IPS-18c (cell line): ENCODE results near the gene TREML4.
"Not testable (repeated sequence)": the region's sequence is repeated elsewhere in the genome, so short reads cannot be mapped to it uniquely, and the experiment has no call there.

Source experiments
- H3K4me3 ChIP-seq: 2 replicates; pipeline ENCODE4 v1.7.0; 2013; ENCODE audit warnings: low read depth, mild to moderate bottlenecking, low read length, moderate library complexity; ENCODE audit not compliant: insufficient read depth
- H3K9me3 ChIP-seq: one replicate; pipeline ENCODE4 v1.6.1; 2013; ENCODE audit warnings: mild to moderate bottlenecking, low read length, moderate library complexity; ENCODE audit not compliant: control insufficient read depth, insufficient read depth

The TREML4 gene, protein sequence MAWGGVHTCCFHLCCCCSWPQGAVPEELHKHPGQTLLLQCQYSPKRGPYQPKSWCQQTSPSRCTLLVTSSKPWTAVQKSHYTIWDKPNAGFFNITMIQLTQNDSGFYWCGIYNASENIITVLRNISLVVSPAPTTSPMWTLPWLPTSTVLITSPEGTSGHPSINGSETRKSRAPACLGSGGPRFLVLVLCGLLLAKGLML

DNA sequence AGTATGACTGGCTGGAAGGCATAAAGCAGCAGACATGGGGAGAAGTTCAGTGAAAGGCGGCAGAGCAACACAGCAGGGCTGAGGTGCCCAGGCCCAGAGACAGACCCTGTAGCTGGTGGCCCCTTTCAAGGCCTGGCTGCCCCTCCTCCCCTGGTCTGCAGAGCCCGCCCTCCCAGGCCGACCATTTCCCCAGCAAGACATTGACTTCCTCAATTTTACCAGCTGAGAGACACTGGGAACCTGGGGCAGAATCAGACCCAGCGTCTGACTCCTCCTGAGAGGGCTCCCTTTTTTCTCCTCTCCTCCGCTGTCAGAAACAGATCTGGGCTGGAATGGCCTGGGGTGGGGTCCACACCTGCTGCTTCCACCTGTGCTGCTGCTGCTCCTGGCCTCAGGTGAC lies at the start of gene TREML4:
Gene TREML4, plus strand, starts transcription at position 254 of the 400 bp plus-strand sequence. Its CDS starts 79 bp downstream, at position 333.
- H3K9me3 ChIP-seq, result no peaks in the 10 kb centered on the region

DNA sequence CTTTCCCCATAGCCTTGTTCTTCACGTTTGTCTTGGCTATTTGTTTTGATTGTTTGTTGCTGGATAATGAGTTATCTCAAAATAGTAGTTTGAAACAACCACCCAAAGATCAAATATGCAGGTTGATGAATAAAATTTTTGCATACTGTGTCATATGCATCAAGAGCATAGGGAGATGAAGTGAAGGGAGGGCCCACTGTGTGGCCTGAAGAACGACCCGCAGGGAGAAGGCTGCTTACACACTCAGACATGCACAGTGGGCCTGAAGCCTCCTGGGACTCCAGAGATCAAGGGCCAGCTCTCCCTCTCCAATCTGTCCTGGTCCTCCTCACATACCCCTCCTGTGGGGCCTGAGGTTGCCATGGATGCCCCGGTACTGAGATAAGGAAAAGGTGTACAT lies 49.0 kb upstream of the TREML4 start:
- Histone ChIP-seq H3K9me3 (no peaks in the 10 kb centered on the region), H3K4me3 (no peak overlapping the region)

More for the DNA sequence above, at the start of gene TREML4:
- no peak within 1 kb of the TSS for H3K4me3 ChIP-seq

DNA sequence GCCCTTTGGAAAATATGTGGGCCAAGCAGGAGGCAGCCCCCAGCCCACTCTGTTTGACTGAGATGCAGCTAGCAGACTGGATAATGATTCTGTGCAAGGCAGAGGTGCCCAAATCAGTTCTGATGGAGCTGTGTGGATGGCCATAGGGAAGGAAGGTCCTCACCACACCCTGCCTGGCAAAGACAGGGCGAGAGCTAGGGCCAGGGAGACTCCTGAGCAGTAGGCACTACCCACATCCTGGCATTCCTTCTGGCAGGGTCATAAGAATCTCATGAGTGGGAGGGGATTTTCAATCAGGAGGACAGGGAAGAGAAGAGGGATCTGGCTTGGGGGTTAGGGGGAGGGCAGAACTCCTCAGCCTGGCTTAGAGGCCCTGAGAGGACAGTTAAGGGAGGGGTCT lies 46.6 kb upstream of the TREML4 start:
- Histone ChIP-seq H3K4me3 (no peak overlapping the region), H3K9me3 (no peaks in the 10 kb centered on the region)

DNA sequence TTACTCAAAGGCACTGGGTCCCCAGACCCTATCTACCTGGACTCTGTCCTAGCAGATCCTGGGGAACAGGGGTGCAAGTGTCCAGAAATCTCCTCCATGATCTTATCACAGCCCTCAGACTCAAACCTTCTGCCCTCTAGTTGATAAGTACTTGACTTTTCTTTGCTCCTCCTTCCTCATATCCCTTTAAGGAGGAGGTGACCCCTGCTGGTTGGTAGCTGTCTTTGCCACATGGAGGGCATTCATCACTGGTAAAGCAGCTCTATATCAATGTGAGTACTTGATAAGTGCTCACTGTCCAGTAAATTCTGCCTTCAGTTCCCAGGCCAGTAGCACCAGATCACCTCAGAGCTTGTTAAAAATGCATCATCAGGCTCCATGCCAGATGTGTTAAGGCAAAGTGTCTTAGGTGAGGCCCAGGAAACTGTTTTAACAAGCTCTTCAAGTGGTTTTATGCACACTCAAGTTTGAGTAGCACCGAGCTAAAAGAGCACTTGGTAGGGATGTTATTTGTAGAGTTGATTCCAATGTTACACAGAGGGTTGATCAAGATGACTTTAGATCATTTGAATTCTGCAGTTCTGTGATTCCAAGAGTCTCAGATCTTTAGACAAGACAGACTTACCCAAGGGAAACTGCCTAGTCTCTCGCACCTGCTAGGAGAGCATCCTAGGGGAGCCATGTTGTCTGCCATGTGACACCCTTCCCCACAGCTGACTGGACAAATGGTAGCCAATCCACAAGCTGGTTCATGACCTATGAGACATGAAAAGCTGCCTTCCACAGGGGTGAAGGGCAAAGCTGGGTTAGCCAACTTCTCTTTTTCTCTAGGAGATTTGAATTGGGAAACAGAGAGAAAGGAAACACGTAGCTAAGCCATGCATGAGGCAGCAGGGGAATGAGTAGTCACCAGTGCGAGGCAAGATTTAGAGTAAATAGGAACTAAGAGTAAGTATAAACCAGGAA lies 45.8 kb upstream of the TREML4 start:
- no peak overlapping the region for H3K4me3 ChIP-seq

DNA sequence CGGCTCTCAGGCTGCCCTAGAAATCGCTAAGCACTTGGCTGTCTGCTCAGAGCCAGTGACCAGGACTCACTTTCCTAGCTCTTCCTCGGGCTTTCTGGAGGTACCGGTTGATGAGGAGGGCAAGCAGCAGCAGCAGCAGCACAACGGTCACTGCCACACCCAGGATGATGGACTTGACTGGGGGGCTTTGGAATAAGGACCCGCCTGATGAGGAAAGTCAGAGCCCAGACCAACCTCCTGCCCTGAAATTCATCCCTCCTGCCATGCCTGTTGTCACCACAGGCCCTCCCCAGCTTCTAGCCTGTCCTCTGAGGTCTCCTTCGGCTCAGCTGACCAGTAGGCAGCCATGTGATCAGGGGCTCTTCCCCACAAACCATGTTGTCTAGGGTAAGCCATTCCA lies 43.4 kb upstream of the TREML4 start:
- H3K4me3 ChIP-seq, result no peak overlapping the region

More for the DNA sequence above, 45.8 kb upstream of the TREML4 start:
- no peaks in the 10 kb centered on the region for H3K9me3 ChIP-seq

DNA sequence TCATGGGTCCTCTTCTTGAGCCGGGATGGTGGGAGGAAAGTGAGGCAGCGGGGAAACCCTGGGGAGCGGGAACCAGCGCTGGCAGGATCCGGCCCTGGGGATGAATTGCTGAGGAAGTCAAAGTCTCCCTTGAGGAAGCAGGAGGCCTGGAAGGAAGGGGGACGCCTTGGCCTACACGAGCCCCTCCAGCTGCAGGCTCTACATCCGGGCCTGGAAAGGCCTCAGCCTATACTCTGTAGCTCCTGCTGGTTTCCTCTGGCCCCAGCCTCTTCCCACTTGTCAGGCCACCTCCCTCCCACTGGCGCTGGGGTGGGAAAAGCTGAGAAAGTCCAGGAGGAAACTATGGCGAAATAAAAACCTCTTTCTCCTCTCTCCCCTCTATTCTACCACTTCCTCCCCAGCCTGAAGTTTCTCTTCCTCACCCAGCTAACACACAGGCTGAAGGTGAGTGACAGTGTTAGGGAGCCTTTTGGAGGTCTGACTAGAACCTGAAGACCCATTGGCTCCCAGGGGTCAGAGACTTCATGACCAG lies 42.1 kb upstream of the TREML4 start:
- Histone ChIP-seq H3K4me3 (no peak overlapping the region), H3K9me3 (no peaks in the 10 kb centered on the region)

More for the DNA sequence above, 43.4 kb upstream of the TREML4 start:
- no peaks in the 10 kb centered on the region for H3K9me3 ChIP-seq

DNA sequence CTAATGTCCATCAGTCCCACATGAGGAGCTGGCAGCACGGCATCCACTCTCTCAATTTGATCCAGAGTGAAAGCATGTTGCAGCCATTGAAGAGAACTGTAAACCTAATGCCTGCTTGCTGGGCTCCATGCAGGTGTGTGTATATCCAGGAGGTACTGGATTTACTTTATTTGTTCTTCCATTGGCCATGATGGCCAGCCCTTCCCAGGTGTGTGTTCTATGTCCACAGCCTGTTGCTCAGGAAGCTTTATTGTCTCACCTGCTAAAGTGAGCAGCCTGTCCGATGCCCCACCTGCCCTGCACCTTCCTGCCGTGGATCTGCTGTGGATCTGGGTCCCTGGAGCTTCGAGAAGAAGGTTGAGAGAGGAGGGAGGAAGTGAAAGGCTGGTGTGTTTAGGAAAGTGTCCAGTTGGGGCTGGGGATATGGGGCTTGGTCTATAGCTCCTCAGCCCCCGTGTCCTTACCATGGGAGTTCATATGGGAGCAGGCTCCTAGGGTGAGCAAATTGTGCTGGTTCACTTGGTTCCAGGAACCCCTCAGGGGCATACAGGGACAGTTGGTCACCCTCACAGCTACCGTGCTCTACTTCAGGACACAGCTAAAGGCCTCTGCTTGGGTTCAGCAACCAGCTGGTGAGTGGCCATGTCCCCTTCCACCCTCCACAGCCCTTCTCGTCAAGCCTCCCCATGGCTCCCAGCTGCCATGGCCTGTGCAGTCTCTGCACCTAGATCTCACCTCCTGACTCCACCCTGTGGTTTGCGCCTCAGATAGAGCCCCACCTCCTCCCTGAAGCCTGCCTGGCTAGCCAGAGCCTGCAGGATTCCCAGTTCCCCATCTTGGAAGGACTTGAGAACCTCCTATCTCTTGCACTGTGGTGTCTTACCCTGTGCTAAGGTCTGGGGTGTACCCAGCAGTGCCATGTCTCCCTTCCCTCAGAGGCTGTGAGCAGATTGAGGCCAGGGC lies 39.9 kb upstream of the TREML4 start:
- no peaks in the 10 kb centered on the region for H3K9me3 ChIP-seq
- H3K4me3 ChIP-seq, result no peak overlapping the region

DNA sequence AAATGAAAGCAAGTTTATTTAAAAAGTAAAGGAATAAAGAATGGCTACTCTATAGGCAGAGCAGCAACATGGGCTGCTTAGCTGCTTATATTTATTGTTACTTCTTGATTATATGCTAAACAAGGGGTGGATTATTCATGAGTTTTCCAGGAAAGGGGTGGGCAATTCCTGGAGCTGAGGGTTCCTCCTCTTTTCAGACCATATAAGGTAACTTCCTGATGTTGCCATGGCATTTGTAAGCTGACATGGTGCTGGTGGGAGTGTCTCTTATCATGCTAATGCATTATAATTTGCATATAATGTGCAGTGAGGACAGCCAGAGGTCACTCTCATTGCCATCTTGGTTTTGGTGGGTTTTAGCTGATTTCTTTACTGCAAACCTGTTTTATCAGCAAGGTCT lies 39.1 kb upstream of the TREML4 start:
- H3K4me3 ChIP-seq, H3K9me3 ChIP-seq: not testable (repeated sequence)

DNA sequence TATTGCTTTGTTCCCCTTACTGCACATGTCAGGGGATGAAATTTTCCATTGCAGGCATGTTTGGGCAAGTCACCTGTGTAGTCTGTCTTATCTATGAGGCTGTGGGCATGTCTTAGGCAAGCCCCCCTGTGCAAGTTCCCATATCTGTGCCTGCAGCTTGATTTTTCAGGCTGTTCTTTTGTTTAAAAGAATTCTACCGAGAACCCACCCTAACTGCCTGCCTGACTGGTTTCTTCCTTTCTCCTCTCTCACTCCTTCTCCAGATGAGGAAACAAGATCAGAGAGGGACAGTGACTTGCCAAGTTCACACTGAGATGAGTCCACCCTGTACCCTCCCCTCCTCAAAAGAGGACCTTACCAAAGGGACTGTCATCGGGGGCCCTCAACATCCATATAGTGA lies 38.2 kb upstream of the TREML4 start:
- H3K4me3 ChIP-seq, result no peak overlapping the region
- H3K9me3 ChIP-seq, result no peaks in the 10 kb centered on the region

DNA sequence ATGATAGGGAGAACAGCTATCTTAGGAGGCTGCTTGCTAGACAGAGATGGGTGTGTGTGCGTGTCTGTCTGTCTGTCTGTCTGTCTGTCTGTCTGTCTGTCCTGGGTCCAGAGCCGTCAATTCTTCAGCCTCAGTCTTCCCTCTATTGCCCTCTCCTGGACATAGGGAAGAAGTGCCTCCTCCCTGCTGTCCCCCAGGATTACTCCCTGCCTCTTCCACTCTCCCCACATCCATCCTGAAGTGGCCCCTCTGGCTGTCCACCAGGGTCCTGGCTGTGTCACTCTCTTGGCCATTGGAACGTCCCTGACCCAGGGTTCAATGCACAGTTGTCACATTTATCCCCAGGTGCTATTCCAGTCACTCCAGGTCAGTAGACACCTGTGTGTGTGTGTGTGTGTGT lies 37.4 kb upstream of the TREML4 start:
- Histone ChIP-seq H3K9me3 (no peaks in the 10 kb centered on the region), H3K4me3 (no peak overlapping the region)

DNA sequence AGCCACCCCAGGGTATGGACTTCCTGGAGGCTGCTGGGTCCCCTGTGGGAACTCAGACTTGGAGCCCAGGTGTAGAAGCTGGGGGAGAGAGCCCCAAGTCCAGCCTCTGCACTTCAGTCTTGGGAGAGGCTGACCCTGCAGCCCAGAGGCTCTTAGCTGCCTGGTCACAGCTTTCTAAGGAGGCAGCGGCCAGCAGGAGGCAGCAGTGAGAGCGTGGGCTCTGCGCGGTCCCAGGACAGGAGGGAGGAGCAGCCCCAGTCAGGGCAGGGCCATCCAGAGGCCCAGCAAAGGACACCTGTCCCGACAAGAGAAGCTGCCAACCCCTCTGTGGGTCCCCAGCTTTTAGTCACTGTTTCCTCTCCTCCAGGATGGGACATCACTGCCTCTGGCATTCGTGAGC lies 36.6 kb upstream of the TREML4 start:
- no peak overlapping the region for H3K4me3 ChIP-seq
- H3K9me3 ChIP-seq, result no peaks in the 10 kb centered on the region

DNA sequence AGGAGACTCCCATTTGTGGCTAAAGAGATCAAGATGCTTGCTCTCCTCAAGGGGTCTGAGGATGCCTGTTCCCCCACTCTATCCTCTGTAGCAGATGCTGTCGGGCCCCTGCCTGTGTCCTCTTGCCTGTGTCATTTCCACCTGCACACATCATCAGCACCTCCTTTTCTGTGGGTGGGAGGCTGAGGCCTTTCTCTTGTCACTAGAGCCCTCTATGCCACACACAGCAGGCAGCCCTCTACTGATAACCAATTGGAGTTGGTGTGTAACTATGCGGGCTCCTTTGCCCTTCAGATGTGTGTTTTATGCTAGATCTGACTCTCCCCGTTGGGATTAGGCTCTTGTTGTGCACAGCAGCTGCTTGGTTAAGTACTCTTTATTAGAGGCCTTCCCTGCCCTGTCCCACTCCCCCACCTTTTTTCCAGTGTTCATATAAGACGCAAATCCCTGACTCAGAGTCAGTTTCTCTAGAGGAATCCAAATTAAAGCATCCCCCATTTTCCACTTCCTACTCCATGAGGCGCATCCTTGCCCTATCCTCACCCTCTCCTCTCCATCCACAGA lies 34.9 kb upstream of the TREML4 start:
- H3K9me3 ChIP-seq, result no peaks in the 10 kb centered on the region
- H3K4me3 ChIP-seq, result no peak overlapping the region

DNA sequence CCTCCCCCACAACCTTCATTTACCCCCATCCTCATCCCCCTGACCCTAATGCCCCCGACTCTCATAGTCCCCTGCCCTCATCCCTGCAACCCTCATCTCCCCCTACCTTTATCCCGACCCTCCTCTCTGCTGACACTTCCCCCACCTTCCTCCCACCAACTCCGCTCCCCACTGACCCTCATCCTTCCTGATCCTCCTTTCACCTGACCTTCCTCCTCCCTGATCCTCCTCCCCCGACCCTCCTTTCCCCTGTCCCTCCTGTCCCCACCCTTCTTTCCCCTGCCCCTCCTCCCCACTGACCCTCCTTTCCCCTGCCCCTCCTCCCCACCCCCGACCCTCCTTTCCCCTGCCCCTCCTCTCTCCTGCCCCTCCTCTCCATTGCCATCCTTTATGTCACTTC lies 34.3 kb upstream of the TREML4 start:
- no peak overlapping the region for H3K4me3 ChIP-seq
- H3K9me3 ChIP-seq, result no peaks in the 10 kb centered on the region

DNA sequence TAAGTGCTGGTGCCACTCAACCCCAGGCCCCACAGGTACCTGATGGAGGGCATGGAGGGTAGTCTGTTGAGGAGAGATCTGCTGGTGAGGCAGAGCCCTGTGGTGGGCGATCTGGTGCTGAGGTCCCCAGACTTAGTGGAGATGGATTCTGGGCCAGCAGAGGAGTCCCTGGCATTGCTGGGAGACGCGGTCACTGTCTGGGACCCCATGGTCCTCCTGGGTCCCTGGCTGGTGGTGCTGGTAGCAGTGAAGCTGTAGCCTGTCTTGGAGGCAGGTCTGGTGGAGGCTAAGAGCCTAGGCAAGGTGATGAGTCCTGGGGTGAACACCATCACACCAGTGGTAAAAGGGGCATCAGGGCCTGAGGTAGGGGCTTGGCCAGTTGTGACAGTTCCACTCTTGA lies 33.8 kb upstream of the TREML4 start:
- H3K4me3 ChIP-seq, result no peak overlapping the region

DNA sequence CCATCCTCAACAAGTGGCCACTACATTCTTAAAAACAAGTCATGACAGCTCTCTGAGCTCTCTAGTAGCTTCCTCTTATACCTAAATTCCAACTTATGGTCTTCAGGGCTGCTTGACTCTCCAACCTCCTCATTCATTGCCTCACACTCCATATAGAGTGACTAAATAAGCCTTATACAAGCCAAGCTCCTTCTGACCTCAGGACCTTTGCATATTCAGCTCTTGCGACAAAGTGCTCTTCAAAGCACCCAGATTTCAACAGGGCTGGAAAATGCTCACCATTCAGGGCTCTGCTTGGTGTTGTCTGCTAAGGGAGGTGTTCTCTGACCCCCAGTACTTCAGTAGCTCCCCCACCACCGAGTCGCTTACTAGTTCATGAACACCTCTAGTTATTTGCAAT lies 30.9 kb upstream of the TREML4 start:
- H3K9me3 ChIP-seq, result no peaks in the 10 kb centered on the region

More for the DNA sequence above, 33.8 kb upstream of the TREML4 start:
- H3K9me3 ChIP-seq, result no peaks in the 10 kb centered on the region

DNA sequence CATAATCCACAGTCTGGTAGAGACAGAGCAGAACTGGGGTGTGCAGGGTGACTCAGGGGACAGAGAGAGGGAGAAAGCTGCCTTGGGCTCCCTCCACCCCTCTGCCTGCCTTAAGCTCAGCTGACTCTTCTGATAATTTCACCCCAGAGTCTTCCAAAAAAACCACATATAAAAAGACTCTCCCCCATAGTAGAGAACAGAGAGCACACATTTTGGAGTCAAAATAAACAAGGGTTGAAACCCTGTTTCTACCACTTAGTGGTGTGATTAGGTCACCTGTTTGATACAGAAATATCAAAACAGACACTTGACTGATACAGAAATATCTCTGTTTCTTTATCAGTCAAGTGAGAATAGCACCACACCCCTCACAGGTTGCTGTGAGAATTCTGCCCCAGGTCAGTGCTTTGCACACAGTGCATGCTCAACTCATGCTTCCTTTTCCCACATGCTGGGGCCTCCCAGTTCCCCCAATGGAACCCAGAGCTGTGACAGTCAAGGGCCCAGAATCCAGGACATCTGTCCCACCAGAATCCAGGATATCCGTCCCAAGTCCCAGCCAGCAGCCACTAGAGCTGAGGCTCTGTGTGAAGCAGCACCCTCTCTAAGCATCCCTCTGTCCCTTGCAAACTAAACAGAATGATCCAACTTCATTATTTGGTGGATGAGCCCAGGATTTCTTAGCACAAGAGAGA lies 28.4 kb upstream of the TREML4 start:
- Histone ChIP-seq H3K9me3 (no peaks in the 10 kb centered on the region), H3K4me3 (no peak overlapping the region)

More for the DNA sequence above, 30.9 kb upstream of the TREML4 start:
- no peak overlapping the region for H3K4me3 ChIP-seq
